ENCODE results near the gene KIFC3. TPM values are rescaled to one million over a fixed set of nuclear protein-coding genes. Genes with fewer than 3 reads are reported as not detected.

Gene KIFC3
- total and polyA plus RNA-seq, 2 of the 8 experiments (the other 6 are each of a cell fraction or from before 2014, with no cell fraction given), result 2.1 to 7.1 TPM

- H2BK20ac ChIP-seq (ENCODE audit: low read length), result no peak overlapping the region
- 83% methylated on average over 6 of the region's 11 CpGs; no CpG with 5 or more reads in 1 of the 2 experiments for WGBS, 2 experiments (ENCODE audit: extremely low coverage in 1 of 2, insufficient coverage in 1 of 2, insufficient read length in 1 of 2, insufficient replicate concordance in 2 of 2, low coverage in 1 of 2, low lambda C conversion rate in 2 of 2, missing lambda C conversion rate in 1 of 2)
- H3K4me2 ChIP-seq (ENCODE audit: insufficient read depth in 1 of 2, low read depth in 2 of 2, low read length in 2 of 2), result no peak overlapping the region
- H2AK5ac ChIP-seq (ENCODE audit: low read depth, low read length), result no peak overlapping the region
- H3K79me2 ChIP-seq (ENCODE audit: control insufficient read depth in 1 of 2, insufficient read depth in 2 of 2, low read length in 2 of 2), result no peaks in the 10 kb centered on the region
- H3K9me3 ChIP-seq (ENCODE audit: insufficient read depth in 2 of 2, low read depth in 1 of 2, low read length in 1 of 2), result no peaks in the 10 kb centered on the region
- no peak overlapping the region for H2AFZ ChIP-seq (ENCODE audit: low read length)
- CTCF ChIA-PET (ENCODE audit: partially characterized antibody), result interaction anchor here (0.6 to 3.0 kb wide), 8 partner anchors 8 to 1198 kb away, joined by 3 to 17 read pairs (median 4); no protein-coding TSS in a partner anchor
- no peaks in the 10 kb centered on the region for H3K23me2 ChIP-seq (ENCODE audit: low read depth, low read length)
- H3K23ac ChIP-seq (ENCODE audit: insufficient read length), result no peak overlapping the region
- TF ChIP-seq ATF2 (IDR thresholded peaks at IDR 0.05; ENCODE audit: low read length), result no peak
- no peak for TF ChIP-seq SIX5 (IDR thresholded peaks at IDR 0.05; ENCODE audit: low read depth, low read length)
- no peak for TF ChIP-seq PHF8 (conservative IDR thresholded peaks at IDR 0.05; ENCODE audit: low read depth, low read length)
- no peak for TF ChIP-seq BRCA1 (IDR thresholded peaks at IDR 0.05; ENCODE audit: low read depth, low read length)
- no peak for TF ChIP-seq CREB1 (IDR thresholded peaks at IDR 0.05)
- no peak for TF ChIP-seq RAD21 (IDR thresholded peaks at IDR 0.05 in 1 of 2, conservative IDR thresholded peaks at IDR 0.05 in 1 of 2; ENCODE audit: low read depth in 2 of 2, low read length in 2 of 2)
- TF ChIP-seq ZNF274 (IDR thresholded peaks at IDR 0.05; ENCODE audit: borderline replicate concordance, extremely low read depth, low read length), result no peak
- H4K91ac ChIP-seq (replicated peaks; ENCODE audit: insufficient read length, low read length), result no peak overlapping the region
- H4K20me1 ChIP-seq (replicated peaks in 1 of 2; ENCODE audit: control insufficient read depth in 1 of 2, insufficient read depth in 2 of 2, low read length in 2 of 2), result peaks cover 0 to 4% of the 10 kb centered on the region in 2 experiments
- no peak overlapping the region for H2BK15ac ChIP-seq (ENCODE audit: low read length)
- DNase-seq (ENCODE audit: low read depth in 1 of 2, low spot score in 2 of 2) (no peak), FAIRE-seq (no peak)
- H2BK120ac ChIP-seq (replicated peaks; ENCODE audit: low read depth, low read length), result no peak overlapping the region
- H3K27me3 ChIP-seq (replicated peaks in 1 of 4; ENCODE audit: control insufficient read depth in 3 of 4, extremely low read depth in 1 of 4, insufficient read depth in 3 of 4, low read length in 3 of 4), result no peaks in the 10 kb centered on the region
- no peak overlapping the region for H3K4ac ChIP-seq (replicated peaks; ENCODE audit: insufficient read length, low read depth, low read length)
- no peak overlapping the region for H3K9ac ChIP-seq (replicated peaks in 1 of 4; ENCODE audit: extremely low read depth in 1 of 4, low read depth in 3 of 4, low read length in 3 of 4)
- H4K8ac ChIP-seq (ENCODE audit: extremely low read depth, insufficient read depth, low read length), result no peak overlapping the region
- no peaks in the 10 kb centered on the region for H3K4me1 ChIP-seq (replicated peaks in 1 of 4; ENCODE audit: control insufficient read depth in 3 of 4, insufficient read depth in 4 of 4, low read length in 3 of 4)
- no peak overlapping the region for H2BK12ac ChIP-seq (ENCODE audit: low read depth, low read length)
- H3K14ac ChIP-seq (ENCODE audit: insufficient read length), result no peak overlapping the region
- H3K56ac ChIP-seq (replicated peaks; ENCODE audit: insufficient read length, low read depth, low read length), result no peak overlapping the region
- H3K79me1 ChIP-seq (ENCODE audit: low read depth, low read length), result no peaks in the 10 kb centered on the region
- POLR2A ChIA-PET (ENCODE audit: partially characterized antibody), result interaction anchor here (0.9 to 1.9 kb wide), 5 partner anchors 12 to 61 kb away, joined by 3 to 12 read pairs (median 3); partner anchors contain the start of gene KATNB1
- no peak overlapping the region for H3K27ac ChIP-seq (ENCODE audit: low read depth, low read length)
- no peak overlapping the region for H2BK5ac ChIP-seq (ENCODE audit: low read depth, low read length)
- H3K18ac ChIP-seq (ENCODE audit: extremely low read depth, low read length), result no peak overlapping the region
- H4K5ac ChIP-seq (ENCODE audit: insufficient read length, low read depth, low read length), result no peak overlapping the region
- peaks cover 0 to 7% (median 3%) of the 10 kb centered on the region in 4 experiments; a peak in 5 of 8 replicates for H3K36me3 ChIP-seq (ENCODE audit: control insufficient read depth in 2 of 4, insufficient read depth in 4 of 4, low read length in 3 of 4)
- no peak overlapping the region for H3K4me3 ChIP-seq (ENCODE audit: extremely low read depth in 1 of 4, insufficient read depth in 2 of 4, low read depth in 3 of 4, low read length in 4 of 4)
Observed at GRCh38 chr16:57748596-57748995, 53.7 kb downstream of the KIFC3 start.
